H1 (cell line): ENCODE measurements around the gene SULT2B1. TPM values are rescaled to one million over a fixed set of nuclear protein-coding genes. Genes with fewer than 3 reads are reported as not detected.

Experiments used
- CTCF ChIA-PET: fragments of 300-600 bp; sonication (Branson Sonifier 250); formaldehyde crosslinking; loops from one replicate; lab custom pipeline; 2021; ENCODE audit not compliant: partially characterized antibody; lab: Charles Lee
- POLR2A ChIA-PET: fragments of 300-600 bp; sonication (Branson Sonifier 250); formaldehyde crosslinking; loops from one replicate; lab custom pipeline; 2021; ENCODE audit warnings: inconsistent platforms; ENCODE audit not compliant: partially characterized antibody; lab: Charles Lee
- DNase-seq, 2 experiments: peaks; one replicate each; pipeline versions ENCODE4 v3.0.0 to v3.0.0-alpha.2; 2010 to 2022; ENCODE audit warnings: low spot score in 2 of 2, low read depth in 1 of 2, mixed read lengths in 1 of 2
- FAIRE-seq: peaks from 2 replicates; lab custom pipeline; 2011; peaks lifted over from hg19 to GRCh38; lab: Jason Lieb, UNC
- H2AFZ ChIP-seq: 2 replicates; pipeline ENCODE4 v1.8.1; 2012; ENCODE audit warnings: low read length, inconsistent platforms
- H2AK5ac ChIP-seq: 2 replicates; pipeline ENCODE4 v1.6.1; 2013; ENCODE audit warnings: low read depth, low read length
- H2BK120ac ChIP-seq: replicated peaks from 2 replicates; pipeline ENCODE3; 2013; ENCODE audit warnings: low read depth, low read length, inconsistent platforms
- H2BK12ac ChIP-seq: 2 replicates; pipeline ENCODE4 v1.6.1; 2013; ENCODE audit warnings: low read depth, low read length
- H2BK15ac ChIP-seq: 2 replicates; pipeline ENCODE4 v1.6.1; 2013; ENCODE audit warnings: low read length
- H2BK20ac ChIP-seq: 2 replicates; pipeline ENCODE4 v1.6.1; 2013; ENCODE audit warnings: low read length
- H2BK5ac ChIP-seq: 2 replicates; pipeline ENCODE4 v1.6.1; 2013; ENCODE audit warnings: low read depth, low read length
- H3K14ac ChIP-seq: 2 replicates; pipeline ENCODE4 v1.6.1; 2013; ENCODE audit warnings: inconsistent platforms; ENCODE audit not compliant: insufficient read length
- H3K18ac ChIP-seq: 2 replicates; pipeline ENCODE4 v1.6.1; 2013; ENCODE audit warnings: low read length; ENCODE audit errors: extremely low read depth
- H3K23ac ChIP-seq: 2 replicates; pipeline ENCODE4 v1.6.1; 2013; ENCODE audit warnings: inconsistent platforms; ENCODE audit not compliant: insufficient read length
- H3K23me2 ChIP-seq: 2 replicates; pipeline ENCODE4 v1.6.1; 2013; ENCODE audit warnings: low read depth, low read length
- H3K27ac ChIP-seq: 2 replicates; pipeline ENCODE4 v1.6.1; 2011; ENCODE audit warnings: low read depth, low read length, inconsistent platforms
- H3K27me3 ChIP-seq, 4 experiments: replicated peaks in 1 of 4; 1 replicate in 1 of 4; 2 replicates in 3 of 4; pipeline versions ENCODE4 v1.6.1 to v1.8.1; 2011 to 2013; ENCODE audit warnings: low read length in 3 of 4, mild to moderate bottlenecking in 3 of 4, inconsistent platforms in 2 of 4, mixed read lengths in 2 of 4, moderate library complexity in 1 of 4; ENCODE audit not compliant: control insufficient read depth in 3 of 4, insufficient read depth in 3 of 4; ENCODE audit errors: extremely low read depth in 1 of 4
- H3K36me3 ChIP-seq, 4 experiments: 2 replicates each; pipeline versions ENCODE4 v1.6.1 to v1.8.1; 2011 to 2013; ENCODE audit warnings: mild to moderate bottlenecking in 4 of 4, low read length in 3 of 4, moderate library complexity in 2 of 4, control low read depth in 1 of 4, inconsistent platforms in 1 of 4; ENCODE audit not compliant: insufficient read depth in 4 of 4, control insufficient read depth in 2 of 4
- H3K4ac ChIP-seq: replicated peaks from 2 replicates; pipeline ENCODE3; 2013; ENCODE audit warnings: low read length, low read depth, mixed read lengths, inconsistent platforms; ENCODE audit not compliant: insufficient read length
- H3K4me1 ChIP-seq, 4 experiments: replicated peaks in 1 of 4; 1 replicate in 1 of 4; 2 replicates in 3 of 4; pipeline versions ENCODE4 v1.6.1 to v1.8.1; 2011 to 2013; ENCODE audit warnings: low read length in 3 of 4, inconsistent platforms in 2 of 4, mixed read lengths in 1 of 4; ENCODE audit not compliant: insufficient read depth in 4 of 4, control insufficient read depth in 3 of 4
- H3K4me2 ChIP-seq, 2 experiments: 2 replicates each; pipeline versions ENCODE4 v1.6.1 to v1.8.1; 2011 to 2013; ENCODE audit warnings: low read depth in 2 of 2, low read length in 2 of 2, control low read depth in 1 of 2, inconsistent platforms in 1 of 2, mild to moderate bottlenecking in 1 of 2; ENCODE audit not compliant: insufficient read depth in 1 of 2
- H3K4me3 ChIP-seq, 4 experiments: fragments of 200-600, 300-600 bp in 1 of 4; sonication (generic), shearing (Covaris generic), sonication (Bioruptor Twin) in 1 of 4; 2 replicates each; pipeline versions ENCODE4 v1.5.1 to v1.8.1; 2011 to 2016; ENCODE audit warnings: low read length in 4 of 4, low read depth in 3 of 4, control low read depth in 2 of 4, inconsistent platforms in 2 of 4, mild to moderate bottlenecking in 2 of 4, mixed read lengths in 1 of 4, moderate library complexity in 1 of 4; ENCODE audit not compliant: insufficient read depth in 2 of 4; ENCODE audit errors: extremely low read depth in 1 of 4
- H3K56ac ChIP-seq: replicated peaks from 2 replicates; pipeline ENCODE3; 2013; ENCODE audit warnings: low read depth, mild to moderate bottlenecking, mixed read lengths, low read length, inconsistent platforms; ENCODE audit not compliant: insufficient read length
- H3K79me1 ChIP-seq: 2 replicates; pipeline ENCODE4 v1.6.1; 2013; ENCODE audit warnings: low read depth, low read length, control low read depth
- H3K79me2 ChIP-seq, 2 experiments: 2 replicates each; pipeline versions ENCODE4 v1.6.1 to v1.8.1; 2012 to 2013; ENCODE audit warnings: low read length in 2 of 2, mild to moderate bottlenecking in 2 of 2, inconsistent platforms in 1 of 2; ENCODE audit not compliant: insufficient read depth in 2 of 2, control insufficient read depth in 1 of 2
- H3K9ac ChIP-seq, 4 experiments: replicated peaks in 1 of 4; 1 replicate in 1 of 4; 2 replicates in 3 of 4; pipeline versions ENCODE4 v1.6.1 to v1.8.1; 2011 to 2013; ENCODE audit warnings: low read depth in 3 of 4, low read length in 3 of 4, control low read depth in 2 of 4, mild to moderate bottlenecking in 2 of 4, moderate library complexity in 2 of 4, inconsistent platforms in 1 of 4; ENCODE audit errors: extremely low read depth in 1 of 4
- H3K9me3 ChIP-seq, 2 experiments: 2 replicates each; pipeline versions ENCODE4 v1.6.1 to v1.8.1; 2012 to 2013; ENCODE audit warnings: mild to moderate bottlenecking in 2 of 2, moderate library complexity in 2 of 2, control low read depth in 1 of 2, inconsistent platforms in 1 of 2, low read depth in 1 of 2, low read length in 1 of 2, mixed read lengths in 1 of 2; ENCODE audit not compliant: insufficient read depth in 2 of 2
- H4K20me1 ChIP-seq, 2 experiments: replicated peaks in 1 of 2; 2 replicates each; pipeline versions ENCODE3 to v1.8.1; 2011 to 2013; ENCODE audit warnings: inconsistent platforms in 2 of 2, low read length in 2 of 2, mild to moderate bottlenecking in 1 of 2; ENCODE audit not compliant: insufficient read depth in 2 of 2, control insufficient read depth in 1 of 2
- H4K5ac ChIP-seq: 2 replicates; pipeline ENCODE4 v1.6.1; 2013; ENCODE audit warnings: low read length, low read depth, mixed read lengths, inconsistent platforms; ENCODE audit not compliant: insufficient read length
- H4K8ac ChIP-seq: 2 replicates; pipeline ENCODE4 v1.8.0; 2013; ENCODE audit warnings: mild to moderate bottlenecking, moderate library complexity, low read length, inconsistent platforms; ENCODE audit not compliant: insufficient read depth; ENCODE audit errors: extremely low read depth
- H4K91ac ChIP-seq: replicated peaks from 2 replicates; pipeline ENCODE3; 2013; ENCODE audit warnings: low read length, mixed read lengths, inconsistent platforms; ENCODE audit not compliant: insufficient read length
- CTCF ChIP-seq, 3 experiments: IDR thresholded peaks; 1 replicate in 2 of 3; 2 replicates in 1 of 3; pipeline versions ENCODE4 v1.5.1 to v1.6.1; 2011; ENCODE audit warnings: low read length in 3 of 3, mild to moderate bottlenecking in 3 of 3, inconsistent platforms in 2 of 3, low read depth in 1 of 3, moderate library complexity in 1 of 3; ENCODE audit not compliant: insufficient read depth in 1 of 3; ENCODE audit errors: control extremely low read depth in 1 of 3
- HDAC2 ChIP-seq, 2 experiments: fragments of 300-600 bp in 1 of 2; sonication (generic) in 1 of 2; IDR thresholded peaks; 2 replicates each; pipeline ENCODE4 v1.6.1; 2011 to 2012; ENCODE audit warnings: low read depth in 2 of 2, low read length in 2 of 2, mild to moderate bottlenecking in 2 of 2, moderate library complexity in 2 of 2, borderline replicate concordance in 1 of 2, inconsistent platforms in 1 of 2
- KDM1A ChIP-seq: fragments of 200-600, 300-600 bp; sonication (generic); IDR thresholded peaks from 2 replicates; pipeline ENCODE4 v1.7.1; 2016; ENCODE audit warnings: mild to moderate bottlenecking, low read length, borderline replicate concordance
- MAFK ChIP-seq: IDR thresholded peaks from 2 replicates; pipeline ENCODE4 v1.6.1; 2012; ENCODE audit warnings: low read depth, mild to moderate bottlenecking, improper control_type of control experiment, low read length
- RAD21 ChIP-seq, 2 experiments: IDR thresholded peaks in 1 of 2; conservative IDR thresholded peaks in 1 of 2; 2 replicates each; pipeline ENCODE4 v1.6.1; 2011; ENCODE audit warnings: low read depth in 2 of 2, low read length in 2 of 2, improper control_type of control experiment in 1 of 2, inconsistent platforms in 1 of 2, mild to moderate bottlenecking in 1 of 2, moderate library complexity in 1 of 2
- RFX5 ChIP-seq: IDR thresholded peaks from 2 replicates; pipeline ENCODE4 v1.6.1; 2011; ENCODE audit warnings: low read depth, low read length, improper control_type of control experiment, borderline replicate concordance
- WGBS, 2 experiments: shearing (Covaris generic) in 1 of 2; methylation state at CpG; one replicate each; pipeline versions ENCODE4 v1.1.6 to v1.1.7; 2013 to 2015; ENCODE audit warnings: low lambda C conversion rate in 2 of 2, mixed read lengths in 2 of 2, inconsistent platforms in 1 of 2, low coverage in 1 of 2, missing lambda C conversion rate in 1 of 2; ENCODE audit not compliant: insufficient replicate concordance in 2 of 2, insufficient coverage in 1 of 2, insufficient read length in 1 of 2; ENCODE audit errors: extremely low coverage in 1 of 2, missing lambda C conversion rate in 1 of 2; 5-methylcytosine and 5-hydroxymethylcytosine counted together
- polyA plus RNA-seq, 7 experiments: library from polyadenylated mRNA; depleted of rRNA in 3 of 7; stranded (reverse) in 5 of 7; unstranded in 2 of 7; fragments of >200 nt in 5 of 7; fragments of 200-250 nt in 2 of 7; gene quantifications; 1 replicate in 5 of 7; 2 replicates in 1 of 7; 4 replicates in 1 of 7; pipeline versions ENCODE4 v1.2.1 to v1.2.3, GENCODE V29; 2011 to 2013; ENCODE audit warnings: missing spikeins in 2 of 7, mixed read lengths in 2 of 7
- total RNA-seq: library from RNA; stranded (reverse); fragmentation: NEBNext Ultra II Directional; extraction: Animal tissue kit (Norgen Biotek cat#: 25700); gene quantifications from 2 replicates; pipeline ENCODE4 v1.2.1, GENCODE V29; 2021

The SULT2B1 gene
- total and polyA plus RNA-seq, 2 of the 8 experiments (the other 6 are each of a cell fraction or from before 2014, with no cell fraction given), result 1.5 to 2.6 TPM

DNA sequence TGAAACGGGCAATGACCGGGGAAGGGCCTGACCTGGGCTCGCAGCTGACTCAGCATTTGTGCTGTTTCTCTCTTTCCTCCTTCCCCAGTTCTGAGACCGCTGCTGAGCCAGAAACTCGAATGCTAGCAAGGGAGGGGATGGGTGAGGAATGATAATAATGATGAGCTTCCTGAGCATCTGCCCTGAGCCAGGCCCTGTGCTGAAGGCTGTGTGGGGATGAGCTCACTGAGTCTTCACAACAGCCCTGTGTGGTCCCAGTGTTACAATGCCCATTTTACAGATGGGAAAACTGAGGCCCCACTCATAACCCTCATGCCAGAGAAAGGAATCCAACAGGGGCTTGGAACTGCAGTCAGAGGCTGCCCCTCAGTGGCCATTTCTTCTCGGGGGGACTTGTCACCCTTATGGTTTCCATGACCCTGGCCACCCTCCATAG is 8.1 kb downstream of the SULT2B1 start:
- FAIRE-seq (no peak), DNase-seq (no peak)
- no peak overlapping the region for H4K8ac ChIP-seq
- no peak overlapping the region for H3K14ac ChIP-seq
- no peak overlapping the region for H4K5ac ChIP-seq
- H2AK5ac ChIP-seq, result no peak overlapping the region
- H3K4ac ChIP-seq, result no peak overlapping the region
- no peak overlapping the region for H3K27ac ChIP-seq
- H2BK5ac ChIP-seq, result no peak overlapping the region
- H3K56ac ChIP-seq, result no peak overlapping the region
- no peak overlapping the region for H3K4me3 ChIP-seq
- peaks cover 0 to 7% (median 2%) of the 10 kb centered on the region in 4 experiments; a peak in 3 of 7 replicates for H3K4me1 ChIP-seq
- no peak overlapping the region for H3K18ac ChIP-seq
- no peak overlapping the region for H4K91ac ChIP-seq
- H3K9ac ChIP-seq, result no peak overlapping the region
- peak overlapping the region; percentile 63; the same call in 1 of the 2 replicates for H2BK12ac ChIP-seq
- H3K9me3 ChIP-seq, result no peaks in the 10 kb centered on the region
- no peak overlapping the region for H2AFZ ChIP-seq
- POLR2A ChIA-PET, result no interaction called here
- H3K79me1 ChIP-seq, result no peaks in the 10 kb centered on the region
- 0 out of 2 replicates have a peak overlapping the region, but pooled peaks have one; percentile 18 for H2BK15ac ChIP-seq
- WGBS, 2 experiments, result 95% methylated on average over 6 of the region's 6 CpGs; no CpG with 5 or more reads in 1 of the 2 experiments
- H3K23me2 ChIP-seq, result no peaks in the 10 kb centered on the region
- H3K23ac ChIP-seq, result no peak overlapping the region
- no peak overlapping the region for H3K4me2 ChIP-seq
- no peaks in the 10 kb centered on the region for H3K27me3 ChIP-seq
- H4K20me1 ChIP-seq, result no peaks in the 10 kb centered on the region
- H2BK120ac ChIP-seq, result no peak overlapping the region
- no peak overlapping the region for H2BK20ac ChIP-seq
- TF ChIP-seq CTCF (IDR thresholded peaks at IDR 0.05; ENCODE audit: control extremely low read depth in 1 of 3, insufficient read depth in 1 of 3, low read depth in 1 of 3, low read length in 3 of 3) (peak; percentile 35 to 63 (median 50)), MAFK (peak; percentile 41), RFX5 (no peak), HDAC2 (IDR thresholded peaks at IDR 0.05; ENCODE audit: borderline replicate concordance in 1 of 2, low read depth in 2 of 2, low read length in 2 of 2) (peak in 1 of 2 experiments; percentile 92; a peak in 1 of 4 replicates), RAD21 (IDR thresholded peaks at IDR 0.05 in 1 of 2, conservative IDR thresholded peaks at IDR 0.05 in 1 of 2; ENCODE audit: low read depth in 2 of 2, low read length in 2 of 2) (peak; percentile 82 to 88), KDM1A (peak; percentile 98)
- TF ChIP-seq, all 59 proteins: peak for 5
- H3K36me3 ChIP-seq, result no peaks in the 10 kb centered on the region
- CTCF ChIA-PET, result interaction anchor here (0.6 to 11.7 kb wide), 11 partner anchors 8 to 152 kb away, joined by 3 to 132 read pairs (median 5); no protein-coding TSS in a partner anchor
- H3K79me2 ChIP-seq, result no peaks in the 10 kb centered on the region
